Activated T-cell treated with anti-CD3 and anti-CD28 coated beads, Interleukin-2, amount 50 U/mL, for 72 hours (primary cell): Measurements from ENCODE around the gene WDR46. TPM values are rescaled to one million over a fixed set of nuclear protein-coding genes. Genes with fewer than 3 reads are reported as not detected.

Experiments
- ATAC-seq, 2 donors: fragments of 150-1000 bp; cut with Tn5 transposase; replicated peaks in 1 of 2; 2 replicates each; pipeline ENCODE4 v1.10.0; 2021; ENCODE audit warnings: moderate library complexity in 2 of 2, mild to moderate bottlenecking in 1 of 2
- DNase-seq, 2 donors: peaks; one replicate each; pipeline ENCODE4 v3.0.0; 2021 to 2022; ENCODE audit warnings: mixed read lengths in 1 of 2
- H3K27ac Mint-ChIP-seq: one replicate; pipeline ENCODE4 v1.8.0; 2022; ENCODE audit warnings: mild to moderate bottlenecking, moderate library complexity, mixed read lengths
- H3K27me3 Mint-ChIP-seq: one replicate; pipeline ENCODE4 v1.8.0; 2022; ENCODE audit warnings: low read depth, mixed read lengths
- H3K36me3 Mint-ChIP-seq, 2 donors: one replicate each; pipeline ENCODE4 v1.8.0; 2022; ENCODE audit warnings: mixed read lengths in 2 of 2, mild to moderate bottlenecking in 1 of 2; ENCODE audit not compliant: insufficient read depth in 2 of 2
- H3K4me1 Mint-ChIP-seq: one replicate; pipeline ENCODE4 v1.8.0; 2022; ENCODE audit warnings: low read depth, mixed read lengths
- H3K4me3 Mint-ChIP-seq, 2 donors: one replicate each; pipeline ENCODE4 v1.8.0; 2022; ENCODE audit warnings: mild to moderate bottlenecking in 2 of 2, mixed read lengths in 2 of 2, moderate library complexity in 2 of 2
- H3K9me3 Mint-ChIP-seq, 2 donors: one replicate each; pipeline ENCODE4 v1.8.0; 2022; ENCODE audit warnings: mixed read lengths in 2 of 2
- total RNA-seq, 2 donors: library from RNA; stranded (reverse); gene quantifications; one replicate each; pipeline ENCODE4 v1.2.3, GENCODE V29; 2022

WDR46 gene
- total RNA-seq, 2 donors from 2014 or later, result 46.6 to 54.0 TPM

DNA sequence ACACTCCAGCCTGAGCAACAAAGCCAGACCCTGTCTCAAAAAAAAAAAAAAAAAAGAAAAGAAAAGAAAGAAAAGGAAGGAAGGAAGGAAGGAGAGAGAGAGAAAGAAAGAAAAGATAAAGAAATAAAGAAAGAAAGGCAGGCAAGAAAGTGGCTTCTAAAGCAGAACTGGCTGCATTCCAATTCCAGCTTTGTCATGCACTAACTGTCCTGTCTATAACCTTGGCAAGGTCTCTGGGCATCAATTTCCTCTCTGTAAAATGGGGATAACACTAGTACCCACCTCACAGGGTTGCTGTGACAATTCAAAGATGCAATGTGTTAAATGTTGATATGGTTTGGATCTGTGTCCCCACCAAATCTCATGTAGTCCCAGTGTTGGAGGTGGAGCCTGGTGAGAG lies 52.7 kb downstream of the WDR46 start:
- Mint-ChIP-seq H3K4me3 (no peak overlapping the region), H3K36me3 (no peaks in the 10 kb centered on the region), H3K27ac (no peak overlapping the region), H3K4me1 (peaks cover 11% of the 10 kb centered on the region), H3K9me3 (no peaks in the 10 kb centered on the region), H3K27me3 (peaks cover 59% of the 10 kb centered on the region)
- ATAC-seq, result no peak
- no peak for DNase-seq

DNA sequence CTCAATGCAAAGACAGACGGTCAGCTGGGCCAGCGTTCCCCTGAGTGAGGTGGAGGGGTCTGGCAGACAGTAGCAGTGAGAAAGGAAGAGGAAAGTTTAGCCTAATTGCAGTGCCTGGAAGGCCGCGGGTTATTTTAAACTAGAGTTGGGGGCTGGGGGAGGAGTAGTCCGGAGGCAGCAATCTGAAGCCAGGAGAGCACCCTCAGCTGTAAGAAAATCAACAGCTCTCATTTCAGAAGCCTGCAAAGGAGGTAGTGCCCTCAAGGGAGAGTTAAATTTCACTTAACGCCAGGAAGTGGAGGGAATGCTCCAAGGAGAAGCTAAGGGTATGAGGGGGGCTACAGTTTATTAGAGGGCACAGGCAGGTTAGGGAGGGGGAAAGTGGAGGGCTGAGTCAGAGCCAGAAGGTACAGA lies 53.8 kb downstream of the WDR46 start:
- peaks cover 7% of the 10 kb centered on the region for H3K4me1 Mint-ChIP-seq
- no peaks in the 10 kb centered on the region for H3K36me3 Mint-ChIP-seq
- no peak for DNase-seq
- H3K27ac Mint-ChIP-seq, result no peak overlapping the region
- no peak for ATAC-seq
- H3K9me3 Mint-ChIP-seq, result no peaks in the 10 kb centered on the region
- no peak overlapping the region for H3K4me3 Mint-ChIP-seq
- H3K27me3 Mint-ChIP-seq, result peaks cover 57% of the 10 kb centered on the region

Other genes with a start within 250 kb of the WDR46 start
- gene HLA-DPA1, start 215.6 kb downstream of the WDR46 start, total RNA-seq, result 10 to 100 TPM; 11.4 to 25.8 TPM
- 10 to 100 TPM; 12.5 to 20.9 TPM for gene HLA-DPB1, start 213.2 kb downstream of the WDR46 start, total RNA-seq
- gene COL11A2, start 96.8 kb downstream of the WDR46 start, total RNA-seq, result 1 to 10 TPM; 2.5 to 3.2 TPM
- 10 to 100 TPM; 55.6 to 57.5 TPM for gene RXRB, start 88.6 kb downstream of the WDR46 start, total RNA-seq
- gene SLC39A7, start 88.4 kb downstream of the WDR46 start, total RNA-seq, result 10 to 100 TPM; 56.1 to 58.3 TPM
- 10 to 100 TPM; 35.8 to 36.0 TPM for gene HSD17B8, start 84.6 kb downstream of the WDR46 start, total RNA-seq
- gene RING1, start 80.7 kb downstream of the WDR46 start, total RNA-seq, result 10 to 100 TPM; 30.1 to 37.7 TPM
- gene VPS52, start 17.4 kb downstream of the WDR46 start, total RNA-seq, result 10 to 100 TPM; 50.7 to 54.9 TPM
- gene RPS18, start 17.2 kb downstream of the WDR46 start, total RNA-seq, result 1,000 to 10,000 TPM; 4,335 to 4,825 TPM
- gene B3GALT4, start 12.1 kb downstream of the WDR46 start, total RNA-seq, result 10 to 100 TPM; 10.1 to 14.2 TPM
- gene PFDN6, start 362 bp upstream of the WDR46 start, total RNA-seq, result 10 to 100 TPM; 41.9 to 54.6 TPM
- 10 to 100 TPM; 34.3 to 43.7 TPM for gene RGL2, start 9.7 kb upstream of the WDR46 start, total RNA-seq
- 100 to 1,000 TPM; 180 to 210 TPM for gene TAPBP, start 24.8 kb upstream of the WDR46 start, total RNA-seq
- gene ZBTB22, start 28.5 kb upstream of the WDR46 start, total RNA-seq, result 10 to 100 TPM; 14.9 to 16.1 TPM
- gene DAXX, start 33.7 kb upstream of the WDR46 start, total RNA-seq, result 10 to 100 TPM; 56.5 to 61.3 TPM
- gene KIFC1, start 102.6 kb upstream of the WDR46 start, total RNA-seq, result 10 to 100 TPM; 91.7 to 96.3 TPM
- 10 to 100 TPM; 65.2 to 77.3 TPM for gene PHF1, start 121.8 kb upstream of the WDR46 start, total RNA-seq
- 100 to 1,000 TPM; 212 to 222 TPM for gene CUTA, start 128.9 kb upstream of the WDR46 start, total RNA-seq
- 10 to 100 TPM; 86.9 to 91.5 TPM for gene SYNGAP1, start 130.8 kb upstream of the WDR46 start, total RNA-seq
- 10 to 100 TPM; 10.2 to 13.6 TPM for gene ZBTB9, start 165.3 kb upstream of the WDR46 start, total RNA-seq